GM12873 (cell line): Measurements from ENCODE around the gene STYXL1.

Source experiments
- CTCF ChIP-seq: IDR thresholded peaks from 2 replicates; pipeline ENCODE4 v1.5.1; 2012; ENCODE audit warnings: low read depth, mild to moderate bottlenecking, moderate library complexity, low read length, control low read depth; ENCODE audit not compliant: insufficient read depth; ENCODE audit errors: missing control alignments

STYXL1 gene

GRCh38 chr7:75955331-75955955 is 92.4 kb downstream of the STYXL1 start:
- no peak for TF ChIP-seq CTCF

GRCh38 chr7:75953931-75954330 is 93.9 kb downstream of the STYXL1 start:
- TF ChIP-seq CTCF, result no peak

- TF ChIP-seq CTCF, result no peak
Measured at GRCh38 chr7:75953431-75953830, 94.4 kb downstream of the STYXL1 start.

- TF ChIP-seq CTCF, result no peak
Measured at GRCh38 chr7:75951506-75951905, 96.3 kb downstream of the STYXL1 start.

GRCh38 chr7:75950111-75950681 is 97.6 kb downstream of the STYXL1 start:
- TF ChIP-seq CTCF, result no peak

GRCh38 chr7:75948179-75948578 is 99.6 kb downstream of the STYXL1 start:
- TF ChIP-seq CTCF, result no peak
